Measurements from ENCODE around the gene ASCL1.

The ASCL1 gene

DNA sequence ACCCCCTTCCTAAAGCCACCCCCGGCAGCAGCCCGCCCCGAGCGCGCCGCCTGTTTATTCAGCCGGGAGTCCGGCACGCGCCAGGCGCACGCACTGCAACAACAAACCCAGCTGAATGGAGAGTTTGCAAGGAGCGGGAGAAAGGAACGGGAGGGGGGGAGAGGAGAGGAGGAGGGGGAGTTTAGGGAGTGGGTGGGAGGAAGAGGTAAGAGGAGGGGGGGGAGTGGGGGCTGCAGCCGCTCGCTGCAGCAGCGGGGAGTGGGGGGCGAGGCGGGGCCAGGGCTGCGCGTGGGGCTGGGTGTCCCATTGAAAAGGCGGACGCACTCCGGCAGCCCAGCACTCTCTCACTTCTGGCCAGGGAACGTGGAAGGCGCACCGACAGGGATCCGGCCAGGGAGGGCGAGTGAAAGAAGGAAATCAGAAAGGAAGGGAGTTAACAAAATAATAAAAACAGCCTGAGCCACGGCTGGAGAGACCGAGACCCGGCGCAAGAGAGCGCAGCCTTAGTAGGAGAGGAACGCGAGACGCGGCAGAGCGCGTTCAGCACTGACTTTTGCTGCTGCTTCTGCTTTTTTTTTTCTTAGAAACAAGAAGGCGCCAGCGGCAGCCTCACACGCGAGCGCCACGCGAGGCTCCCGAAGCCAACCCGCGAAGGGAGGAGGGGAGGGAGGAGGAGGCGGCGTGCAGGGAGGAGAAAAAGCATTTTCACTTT is at the start of gene ASCL1:
ASCL1 (plus strand) TSS at position 336 of the 712 bp plus-strand sequence. CDS start 571 bp downstream, outside the sequence.
- DNase-seq (ENCODE audit: low read depth in 2 of 3, low spot score in 1 of 3), result no peak

GRCh38 chr12:102907918-102908317 is 49.6 kb upstream of the ASCL1 start:
- DNase-seq (ENCODE audit: low read depth in 2 of 3, low spot score in 1 of 3), result no peak

DNA sequence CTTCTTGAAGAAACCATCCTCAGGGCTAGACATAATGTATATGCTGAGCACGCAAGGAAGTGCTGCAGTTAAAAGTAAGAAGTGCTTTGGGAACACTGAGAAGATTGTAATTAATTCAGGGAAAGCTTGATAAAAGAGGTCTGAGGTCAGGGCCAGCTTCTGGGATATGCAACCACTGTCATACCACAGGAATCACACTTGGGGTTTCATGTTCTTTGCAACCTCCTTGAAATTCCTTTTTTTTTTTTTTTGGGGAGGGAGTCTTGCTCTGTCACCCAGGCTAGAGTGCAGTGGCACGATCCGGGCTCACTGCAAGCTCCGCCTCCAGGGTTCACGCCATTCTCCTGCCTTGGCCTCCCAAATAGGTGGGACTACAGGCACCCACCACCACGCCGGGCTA is 47.3 kb upstream of the ASCL1 start:
- no peak for DNase-seq (ENCODE audit: low read depth in 2 of 3, low spot score in 1 of 3)

- DNase-seq (ENCODE audit: low read depth in 2 of 3, low spot score in 1 of 3), result no peak
Measured at GRCh38 chr12:102910792-102911191, 46.7 kb upstream of the ASCL1 start.

GRCh38 chr12:102911320-102911719 is 46.2 kb upstream of the ASCL1 start:
- no peak for DNase-seq (ENCODE audit: low read depth in 2 of 3, low spot score in 1 of 3)

DNA sequence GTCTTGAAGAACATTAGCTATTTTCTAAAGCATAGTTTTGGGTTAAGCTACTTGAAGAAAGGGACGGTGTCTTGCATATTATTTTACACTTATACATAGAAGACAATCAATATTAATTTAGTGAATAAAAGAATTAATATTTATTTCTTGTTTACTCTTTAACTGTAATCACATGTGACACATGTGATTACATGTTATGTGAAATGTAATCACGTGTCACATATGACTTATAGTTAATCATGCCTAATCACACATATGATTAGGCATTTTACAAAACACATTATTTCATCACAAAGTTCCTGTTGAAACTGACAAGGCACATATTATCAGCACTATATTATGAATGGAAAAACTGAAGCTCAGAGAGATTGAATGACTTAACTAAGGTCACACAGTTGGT is 45.2 kb upstream of the ASCL1 start:
- no peak for DNase-seq (ENCODE audit: low read depth in 2 of 3, low spot score in 1 of 3)

DNA sequence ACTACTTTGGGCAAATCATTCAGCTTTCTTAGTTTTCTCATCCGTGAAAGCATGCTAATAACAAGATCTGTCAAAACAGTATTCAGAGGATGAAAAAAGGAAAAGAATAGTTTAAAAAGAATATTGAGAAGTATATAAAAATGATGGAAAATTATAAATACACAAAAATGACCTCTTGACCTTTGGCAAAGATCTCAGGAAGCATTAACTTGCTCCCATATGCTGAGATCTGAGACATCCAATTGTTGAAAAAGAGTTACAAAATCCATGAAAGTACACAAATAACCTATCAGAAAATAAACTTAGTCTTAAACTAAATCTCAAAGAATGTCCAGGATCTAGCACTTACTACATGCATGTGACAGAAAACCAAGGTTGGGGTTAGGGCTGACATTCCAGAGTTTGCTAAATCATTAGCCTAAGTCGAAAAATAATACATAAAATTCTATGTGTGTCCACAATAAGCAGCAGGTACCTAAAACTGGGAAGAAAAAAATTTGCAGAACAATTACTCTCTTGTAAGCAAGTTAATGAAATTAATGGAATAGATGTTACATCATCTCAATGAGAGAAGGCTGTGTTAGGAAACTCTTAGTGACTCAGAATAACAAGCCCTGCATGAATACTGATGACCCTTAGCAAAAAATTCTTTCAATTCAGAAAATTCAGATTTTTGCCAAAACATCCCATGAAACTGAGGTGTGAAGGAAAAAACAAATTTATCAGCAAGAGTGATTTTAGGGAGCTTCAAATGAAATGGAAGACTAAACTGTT is 43.8 kb upstream of the ASCL1 start:
- no peak for DNase-seq (ENCODE audit: low read depth in 2 of 3, low spot score in 1 of 3)

GRCh38 chr12:102916252-102917025 is 41.0 kb upstream of the ASCL1 start:
- DNase-seq (ENCODE audit: low read depth in 2 of 3, low spot score in 1 of 3), result no peak

DNA sequence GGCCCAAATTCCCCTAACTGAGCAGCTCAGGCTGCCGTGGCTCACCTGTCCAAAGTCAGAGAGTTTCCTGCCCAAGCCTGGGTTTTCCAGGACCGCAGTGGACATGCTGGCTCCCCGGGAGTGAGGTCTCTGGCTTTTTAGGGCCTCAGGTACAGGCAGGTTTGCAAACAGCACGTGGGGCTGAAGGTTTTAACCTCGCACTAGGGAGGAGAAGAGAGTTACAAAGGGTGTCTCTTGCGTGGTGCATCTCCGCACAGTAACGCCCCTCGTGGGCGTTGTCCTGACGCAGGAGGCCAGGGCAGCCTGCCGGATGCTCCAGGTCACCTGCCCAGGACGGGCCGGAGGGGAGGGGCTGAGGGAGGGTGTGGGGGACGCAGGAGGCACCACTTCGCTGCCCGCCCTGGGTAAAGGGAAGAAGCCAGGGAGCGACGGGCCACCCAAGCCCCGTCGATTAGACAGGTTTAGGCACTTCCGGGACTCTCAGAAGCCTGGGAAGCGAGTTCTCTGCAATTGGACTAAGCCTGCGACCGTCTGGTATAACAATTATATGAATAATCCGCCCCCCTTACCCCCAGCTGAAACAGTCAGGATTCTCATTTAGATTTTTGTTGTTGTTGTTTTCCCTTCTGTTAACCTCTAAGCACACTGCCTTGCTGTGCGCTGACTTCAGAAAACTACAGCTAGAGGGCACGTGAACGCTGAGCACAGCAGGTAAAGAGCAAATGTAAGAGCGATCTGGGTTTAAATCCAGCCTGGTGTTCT is 40.3 kb upstream of the ASCL1 start, which contains the start of gene PAH:
PAH (minus strand) TSS at position 219 of the 762 bp plus-strand sequence; CDS start at position 105, 114 bp downstream.
- DNase-seq (ENCODE audit: low read depth in 2 of 3, low spot score in 1 of 3), result no peak

DNA sequence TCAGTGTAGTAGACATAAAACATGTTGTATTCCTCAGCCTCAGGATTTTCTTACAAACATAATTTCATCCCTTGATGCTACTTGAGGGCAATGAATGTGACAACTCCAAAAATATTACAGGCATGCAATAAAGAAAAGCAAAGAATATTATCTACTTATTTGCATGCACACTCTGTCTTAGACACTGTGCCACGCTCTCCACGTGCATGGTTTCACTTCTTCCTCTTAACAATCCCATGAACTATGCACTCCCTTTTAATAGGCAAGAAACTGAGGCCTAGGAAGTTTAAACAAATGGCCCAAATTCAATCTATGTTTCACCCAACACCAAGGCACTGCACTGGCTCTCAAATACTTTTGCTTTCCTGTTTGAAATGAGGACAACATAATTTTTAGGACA is 38.6 kb upstream of the ASCL1 start:
- DNase-seq (ENCODE audit: low read depth in 2 of 3, low spot score in 1 of 3), result no peak

DNA sequence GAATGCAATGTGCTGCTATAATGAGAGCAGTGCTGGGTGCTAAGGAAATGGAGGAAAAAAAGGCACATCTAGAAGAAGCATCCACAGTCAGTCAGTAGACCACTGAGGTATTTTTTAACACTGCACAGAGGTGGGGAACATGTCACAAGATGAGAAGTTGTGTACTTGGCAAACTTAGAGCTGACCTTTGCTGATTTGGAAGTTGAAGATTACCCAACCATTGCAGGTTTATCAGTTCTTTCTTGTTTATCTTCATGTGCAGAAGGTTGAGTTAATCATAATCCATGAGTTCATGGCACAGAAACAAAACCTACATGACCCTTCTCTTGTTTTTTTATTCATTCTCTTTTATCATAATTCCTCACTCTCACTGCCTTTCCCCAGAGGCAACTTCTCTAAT is 37.2 kb upstream of the ASCL1 start:
- DNase-seq (ENCODE audit: low read depth in 2 of 3, low spot score in 1 of 3), result no peak

- DNase-seq (ENCODE audit: low read depth in 2 of 3, low spot score in 1 of 3), result no peak
Measured at GRCh38 chr12:102921240-102921639, 36.2 kb upstream of the ASCL1 start.

- no peak for DNase-seq (ENCODE audit: low read depth in 2 of 3, low spot score in 1 of 3)
Measured at GRCh38 chr12:102927220-102927619, 30.3 kb upstream of the ASCL1 start.

DNA sequence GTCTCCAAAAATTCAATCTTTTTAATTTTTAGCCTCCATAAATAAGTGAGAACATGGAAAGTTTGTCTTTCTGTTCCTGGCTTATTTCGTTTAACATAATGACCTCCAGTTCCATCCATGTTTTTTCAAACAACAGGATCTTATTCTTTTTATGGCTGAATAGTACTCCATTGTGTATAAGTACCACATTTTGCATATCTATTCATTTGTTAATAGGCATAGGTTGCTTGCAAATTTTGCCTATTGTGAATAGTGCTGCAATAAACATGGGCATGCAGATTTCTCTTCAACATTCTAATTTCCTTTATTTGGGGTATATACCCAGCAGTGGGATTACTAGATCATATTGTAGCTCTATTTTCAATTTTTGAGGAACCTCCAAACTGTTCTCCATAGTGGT is 24.3 kb upstream of the ASCL1 start:
- no peak for DNase-seq (ENCODE audit: low read depth in 2 of 3, low spot score in 1 of 3)

DNA sequence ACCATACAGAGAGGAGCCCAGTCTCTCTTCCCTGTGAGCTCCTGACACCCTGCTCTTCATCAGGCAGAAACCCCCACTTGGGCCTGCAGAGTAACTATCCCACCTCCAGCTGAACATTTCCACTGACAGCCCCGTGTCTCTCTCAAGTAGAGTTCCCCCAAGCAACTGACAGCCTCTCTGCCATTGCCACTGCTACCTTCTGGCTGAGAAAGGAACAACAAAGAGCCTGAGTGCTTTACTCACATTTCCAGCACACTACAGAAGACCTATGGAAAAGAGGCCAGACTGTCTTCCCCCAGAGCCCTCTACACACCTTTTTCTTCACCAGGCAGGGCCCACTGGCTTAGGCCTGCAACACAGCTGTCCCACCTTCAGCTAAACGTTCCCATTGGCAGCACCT is 18.4 kb upstream of the ASCL1 start:
- DNase-seq (ENCODE audit: low read depth in 2 of 3, low spot score in 1 of 3), result no peak

DNA sequence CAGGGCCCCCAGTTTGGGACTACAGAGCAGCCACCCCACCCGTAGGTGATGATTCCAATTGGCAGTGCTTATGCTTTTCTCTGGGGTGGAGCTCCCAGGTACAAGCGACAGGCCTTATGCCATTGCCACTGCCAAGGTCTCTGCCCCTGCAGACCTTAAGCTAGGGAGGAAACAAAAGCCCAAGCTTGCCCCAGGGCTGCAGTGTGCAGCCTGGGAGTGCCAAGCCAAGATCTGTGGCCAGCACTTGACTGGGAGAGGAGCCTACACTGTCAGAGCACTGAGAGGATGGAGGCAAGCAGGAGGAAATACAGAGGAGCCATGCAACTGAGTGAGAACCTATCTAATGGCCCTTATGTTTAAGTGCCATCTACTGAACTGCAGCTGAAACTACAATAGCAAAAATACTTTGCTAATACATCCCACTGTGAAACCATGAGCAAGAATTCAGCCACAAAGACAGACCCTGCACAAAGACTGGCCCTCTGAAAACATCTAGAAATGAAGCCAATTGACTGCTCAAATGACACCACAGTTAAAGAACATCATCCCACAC is 17.7 kb upstream of the ASCL1 start:
- DNase-seq (ENCODE audit: low read depth in 2 of 3, low spot score in 1 of 3), result no peak

- no peak for DNase-seq (ENCODE audit: low read depth in 2 of 3, low spot score in 1 of 3)
Measured at GRCh38 chr12:102946042-102946441, 11.4 kb upstream of the ASCL1 start.

GRCh38 chr12:102948941-102949352 is 8.5 kb upstream of the ASCL1 start:
- DNase-seq (ENCODE audit: low read depth in 2 of 3, low spot score in 1 of 3), result peak in 2 of 3 donors; percentile 41 to 50

DNA sequence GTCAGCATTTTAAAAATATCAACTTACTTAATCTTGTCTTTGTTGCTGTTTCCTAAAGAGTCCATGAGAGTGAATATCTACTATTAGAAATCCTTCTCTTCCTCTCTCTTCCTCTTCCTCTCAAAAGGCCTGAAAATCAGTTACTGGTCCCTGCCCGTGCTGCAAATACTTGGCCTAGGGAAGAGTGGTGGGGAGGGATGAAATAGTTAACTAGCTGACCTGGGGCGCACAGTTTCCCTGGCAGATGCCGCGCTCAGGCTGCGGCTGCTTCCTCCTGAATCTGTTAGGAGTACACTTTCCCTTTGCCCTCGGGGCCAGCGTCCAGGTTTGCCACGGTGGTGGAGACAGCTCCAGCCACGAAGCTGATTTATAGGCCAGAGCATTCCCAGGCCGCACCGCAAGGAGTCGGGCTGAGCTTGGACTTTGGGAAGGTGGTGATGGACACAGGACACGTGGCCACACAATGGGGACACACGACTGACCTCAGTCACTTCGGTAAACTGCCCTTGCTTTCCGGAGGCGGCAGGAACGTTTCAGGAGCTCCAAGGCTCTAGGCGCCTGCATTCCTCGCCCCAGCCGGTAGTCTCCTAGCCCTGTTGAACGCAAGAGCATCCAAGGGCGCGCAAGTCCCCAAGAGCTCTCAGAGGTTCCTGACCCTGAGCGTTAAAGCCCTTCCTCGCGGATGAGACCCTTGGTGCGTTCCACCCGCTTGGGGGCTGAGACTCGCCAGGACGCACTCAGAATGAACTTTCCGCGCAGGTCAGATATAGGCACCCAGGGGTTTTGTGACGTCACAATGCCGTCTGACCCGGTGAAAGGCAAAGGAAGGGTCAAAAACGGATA is 7.1 kb upstream of the ASCL1 start:
- no peak for DNase-seq (ENCODE audit: low read depth in 2 of 3, low spot score in 1 of 3)
